SU-DHL-6 (cell line): ENCODE data around the gene GRID1.

ENCODE experiments used
- CTCF ChIP-seq: fragments of 200-600 bp; sonication (generic); IDR thresholded peaks from one replicate; pipeline ENCODE4 v1.5.1; 2017; ENCODE audit warnings: antibody characterized with exemption, mild to moderate bottlenecking, low read length, moderate library complexity; ENCODE audit not compliant: insufficient read depth, poor library complexity, severe bottlenecking
- EZH2phosphoT487 ChIP-seq: fragments of 200-600 bp; sonication (generic), shearing (Covaris generic); conservative IDR thresholded peaks from 2 replicates; pipeline ENCODE4 v1.6.1; 2018; ENCODE audit warnings: mild to moderate bottlenecking, antibody characterized with exemption, low read length, moderate library complexity, mixed read lengths

GRCh38 chr10:86315549-86315942, 51.0 kb downstream of the GRID1 start:
- TF ChIP-seq CTCF, result no peak
- no peak for TF ChIP-seq EZH2phosphoT487
